ENCODE measurements around the gene BICDL2. TPM values are rescaled to one million over a fixed set of nuclear protein-coding genes. Genes with fewer than 3 reads are reported as not detected.

BICDL2 gene
- total RNA-seq, 1 experiment from 2014 or later = 0.36 TPM

DNA sequence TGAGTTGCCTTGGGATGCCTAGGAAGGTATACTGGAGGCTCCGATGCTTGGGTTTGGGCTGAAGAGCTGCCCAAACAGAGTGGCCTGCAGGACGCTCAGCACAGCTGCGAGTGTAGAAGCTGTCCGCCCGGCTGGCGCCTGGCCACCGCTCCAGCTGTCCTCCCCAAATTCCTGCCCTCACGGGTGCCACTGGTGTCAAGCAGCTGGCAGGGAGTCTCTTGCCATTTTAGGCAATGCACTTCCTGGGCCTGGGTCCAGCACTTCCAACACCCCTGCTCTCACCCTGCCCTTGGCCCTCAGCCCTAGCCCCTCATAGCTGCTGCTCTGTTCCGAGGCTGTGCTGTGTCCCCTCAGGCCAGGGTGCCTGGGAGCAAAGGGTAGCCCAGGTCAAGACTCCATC, 51.3 kb downstream of the BICDL2 start:
- DNase-seq (ENCODE audit: low read depth) = no peak

DNA sequence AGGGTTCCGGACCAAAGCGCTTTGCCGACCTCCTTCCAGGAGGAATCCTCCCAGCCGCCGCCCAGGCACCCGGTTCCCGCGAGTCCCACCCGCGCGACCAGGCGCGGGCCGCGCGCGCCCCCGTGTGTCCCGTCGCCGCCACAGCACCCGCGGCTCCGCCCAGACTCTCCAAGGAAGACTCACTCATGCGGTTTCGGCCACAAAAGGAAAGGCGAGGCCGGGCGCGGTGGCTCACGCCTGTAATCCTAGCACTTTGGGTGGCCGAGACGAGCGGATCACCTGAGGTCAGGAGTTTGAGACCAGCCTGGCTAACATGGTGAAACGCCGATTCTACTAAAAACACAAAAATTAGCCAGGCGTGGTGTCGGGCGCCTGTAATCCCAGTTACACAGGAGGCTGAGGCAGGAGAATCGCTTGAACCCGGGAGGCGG, 53.0 kb downstream of the BICDL2 start:
- peak; percentile 76 for DNase-seq (ENCODE audit: low read depth)

DNA sequence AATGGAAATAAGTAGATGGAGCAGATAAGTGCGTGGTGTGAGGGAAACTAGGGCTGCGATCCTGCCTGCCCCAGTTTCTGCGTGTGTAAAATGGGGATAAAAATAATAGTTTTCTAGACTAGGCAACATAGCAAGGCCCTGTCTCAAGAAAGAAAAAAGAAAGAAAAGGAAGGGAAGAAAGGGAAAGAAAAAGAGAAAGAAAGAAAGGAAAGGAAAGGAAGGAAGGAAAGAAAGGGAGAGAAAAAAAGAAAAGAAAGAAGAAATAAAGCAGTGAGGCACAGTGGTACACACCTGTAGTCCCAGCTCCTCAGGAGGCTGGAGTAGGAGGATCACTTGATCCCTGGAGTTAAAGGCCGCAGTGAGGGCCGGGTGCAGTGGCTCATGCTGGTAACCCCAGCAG, 54.3 kb downstream of the BICDL2 start:
- DNase-seq (ENCODE audit: low read depth) = no peak

DNA sequence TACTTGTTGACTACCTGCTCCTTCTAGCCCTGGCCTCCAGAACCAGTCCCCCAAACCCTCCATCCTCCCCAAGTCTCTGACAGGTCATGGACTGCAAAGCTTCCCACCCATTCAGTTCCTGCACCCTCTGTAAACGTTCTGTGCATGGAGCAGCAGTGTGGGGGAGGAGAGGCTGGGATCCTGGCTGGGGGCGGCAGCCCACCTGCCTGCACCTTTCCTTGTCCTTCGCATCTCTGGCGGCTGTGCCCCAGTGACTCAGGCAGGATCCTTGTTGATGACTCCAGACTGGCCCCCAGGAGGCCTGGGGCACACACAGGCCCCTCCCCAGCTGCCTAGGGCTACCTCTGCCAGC, 54.9 kb downstream of the BICDL2 start:
- no peak for DNase-seq (ENCODE audit: low read depth)

DNA sequence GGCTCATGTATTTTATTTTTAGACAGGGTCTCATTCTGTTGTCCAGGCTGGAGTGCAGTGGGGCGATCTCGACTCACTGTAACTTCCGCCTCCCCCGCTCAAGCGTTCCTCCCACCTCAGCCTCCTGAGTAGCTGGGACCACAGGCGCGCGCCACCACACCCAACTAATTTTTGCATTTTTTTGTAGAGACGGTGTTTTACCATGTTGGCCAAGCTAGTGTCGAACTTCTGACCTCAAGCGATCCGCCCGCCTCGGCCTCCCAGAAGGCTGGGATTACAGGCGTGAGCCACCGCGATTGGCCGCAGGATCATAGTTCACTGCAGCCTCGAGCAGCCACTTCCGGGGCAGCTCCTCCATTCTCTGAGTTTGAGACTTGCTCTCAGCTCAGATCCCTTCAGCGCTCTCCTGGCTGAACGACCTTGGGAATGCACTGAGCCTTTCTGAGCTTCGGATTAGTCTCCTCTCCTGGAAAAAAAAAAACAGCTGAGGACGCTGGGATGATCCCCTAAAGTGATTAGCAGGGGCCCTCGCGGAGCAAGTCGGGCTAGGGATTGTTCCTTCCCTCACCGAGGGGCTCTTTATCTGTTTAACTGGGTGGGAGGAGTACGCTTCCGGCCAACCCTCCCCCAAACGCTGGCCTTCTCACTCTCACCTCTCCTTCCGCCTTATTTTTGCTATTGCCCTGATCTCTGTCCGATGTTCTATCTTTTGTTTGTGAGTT, 55.4 kb downstream of the BICDL2 start:
- no peak for DNase-seq (ENCODE audit: low read depth)

DNA sequence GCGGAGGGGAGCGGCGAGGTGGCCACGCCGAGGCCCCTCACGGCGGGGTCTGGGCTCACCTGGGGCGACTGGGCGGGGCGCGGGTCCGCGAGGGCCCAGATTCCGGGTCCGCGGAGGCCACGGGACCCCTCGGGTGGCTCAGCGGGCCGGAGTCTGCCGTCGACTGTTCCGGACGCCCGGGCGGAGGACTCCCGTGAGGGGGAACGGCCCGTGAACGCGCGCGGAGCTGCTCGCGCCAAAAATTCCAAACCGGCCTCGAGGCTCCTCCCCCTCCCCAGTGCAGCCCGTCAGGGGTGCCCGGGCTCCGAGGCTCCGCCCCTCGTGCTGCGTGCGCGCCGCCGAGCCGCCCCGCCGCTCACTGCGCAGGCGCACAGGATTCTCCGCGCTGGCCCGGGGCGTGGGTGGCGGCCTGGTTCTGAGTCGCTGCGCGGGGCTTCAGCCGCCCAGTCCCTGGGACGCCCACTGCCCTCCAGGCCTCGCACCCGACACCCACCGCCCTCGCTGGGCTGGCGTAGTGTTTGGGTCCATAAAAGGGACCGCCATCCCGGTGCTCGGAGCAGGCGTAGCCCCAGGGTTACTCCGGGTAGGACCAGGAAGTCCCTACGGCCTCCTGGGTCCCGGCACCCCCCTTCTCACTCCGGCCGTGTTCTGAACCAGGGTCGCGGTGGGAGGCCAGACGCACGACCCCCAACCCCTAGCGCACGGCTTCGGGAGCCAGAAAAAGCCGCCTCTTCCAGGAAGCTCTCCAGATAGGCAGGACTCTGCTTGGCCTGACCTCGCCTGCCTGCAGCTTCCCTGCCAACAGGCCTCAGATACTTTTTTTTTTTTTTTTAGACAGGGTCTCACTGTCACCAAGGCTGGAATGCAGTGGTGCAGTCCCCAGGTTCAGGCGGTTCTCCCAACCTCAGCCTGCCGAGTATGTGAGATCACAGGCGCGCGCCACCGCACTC, 56.2 kb downstream of the BICDL2 start, which contains the start of gene PKMYT1:
TSS of gene PKMYT1 (minus strand) at position 220 of the 950 bp plus-strand sequence. CDS start 789 bp downstream, outside the sequence.
- peak; percentile 81 for DNase-seq (ENCODE audit: low read depth)

DNA sequence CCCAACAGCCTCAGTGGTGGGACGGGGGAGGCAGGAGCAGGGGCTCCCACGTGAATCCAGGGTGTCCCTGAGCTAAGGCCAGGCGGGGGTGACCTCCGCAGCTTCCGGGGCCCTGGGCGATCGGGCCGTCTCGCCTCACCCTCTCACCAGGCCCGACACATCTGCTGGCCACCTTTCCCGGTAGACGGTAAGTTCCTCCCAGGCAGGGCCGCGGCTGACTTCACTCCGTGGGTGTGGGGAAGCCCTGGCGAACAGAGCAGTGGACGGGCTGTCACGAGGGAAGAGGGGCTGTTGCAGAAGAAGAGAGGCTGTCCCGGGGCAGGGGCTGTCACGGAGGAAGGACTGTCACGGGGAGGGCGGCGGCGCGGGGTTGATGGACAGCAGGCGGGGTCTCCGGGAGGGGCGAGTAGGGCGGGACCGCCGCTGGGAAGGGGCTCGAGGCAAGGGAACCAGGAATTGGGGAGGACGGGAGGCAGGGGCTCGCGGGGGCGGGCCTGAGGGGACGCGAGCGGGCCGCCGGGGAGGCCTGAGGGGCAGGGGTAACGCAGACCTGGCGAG, 57.0 kb downstream of the BICDL2 start:
- DNase-seq (ENCODE audit: low read depth) = no peak

Other genes starting within 250 kb of the BICDL2 start
- not detected in 2 replicates for gene PRSS33, start 249.4 kb downstream of the BICDL2 start, total RNA-seq (2014; rRNA removed; shearing (Covaris generic))
- not detected in 2 replicates for gene PRSS41, start 238.5 kb downstream of the BICDL2 start, total RNA-seq (2014; rRNA removed; shearing (Covaris generic))
- gene PRSS21, start 219.7 kb downstream of the BICDL2 start, total RNA-seq (2014; rRNA removed; shearing (Covaris generic)) = not detected in 2 replicates
- gene ZG16B, start 206.6 kb downstream of the BICDL2 start, total RNA-seq (2014; rRNA removed; shearing (Covaris generic)) = 0.88 and 1.2 TPM in 2 replicates
- 0.72 and 0.78 TPM in 2 replicates for gene PRSS22, start 178.8 kb downstream of the BICDL2 start, total RNA-seq (2014; rRNA removed; shearing (Covaris generic))
- 70.4 and 91.8 TPM in 2 replicates for gene FLYWCH2, start 153.7 kb downstream of the BICDL2 start, total RNA-seq (2014; rRNA removed; shearing (Covaris generic))
- gene FLYWCH1, start 125.0 kb downstream of the BICDL2 start, total RNA-seq (2014; rRNA removed; shearing (Covaris generic)) = 7.9 and 13.5 TPM in 2 replicates
- gene KREMEN2, start 72.7 kb downstream of the BICDL2 start, total RNA-seq (2014; rRNA removed; shearing (Covaris generic)) = 0.24 and 0.49 TPM in 2 replicates
- 9.5 and 11.4 TPM in 2 replicates for gene PAQR4, start 67.6 kb downstream of the BICDL2 start, total RNA-seq (2014; rRNA removed; shearing (Covaris generic))
- gene PKMYT1, start 56.5 kb downstream of the BICDL2 start, total RNA-seq (2014; rRNA removed; shearing (Covaris generic)) = 27.3 and 33.5 TPM in 2 replicates
- gene CLDN9, start 24.0 kb downstream of the BICDL2 start, total RNA-seq (2014; rRNA removed; shearing (Covaris generic)) = not detected in 2 replicates
- not detected in 2 replicates for gene CLDN6, start 18.8 kb downstream of the BICDL2 start, total RNA-seq (2014; rRNA removed; shearing (Covaris generic))
- 184 and 304 TPM in 2 replicates for gene TNFRSF12A, start 16.6 kb downstream of the BICDL2 start, total RNA-seq (2014; rRNA removed; shearing (Covaris generic))
- gene HCFC1R1, start 13.0 kb downstream of the BICDL2 start, total RNA-seq (2014; rRNA removed; shearing (Covaris generic)) = 21.7 and 38.6 TPM in 2 replicates
- gene THOC6, start 12.9 kb downstream of the BICDL2 start, total RNA-seq (2014; rRNA removed; shearing (Covaris generic)) = 16.1 and 20.8 TPM in 2 replicates
- under 0.01 TPM in 1 of 2 replicates, not detected in the other for gene MMP25, start 9.6 kb upstream of the BICDL2 start, total RNA-seq (2014; rRNA removed; shearing (Covaris generic))
- gene IL32, start 28.7 kb upstream of the BICDL2 start, total RNA-seq (2014; rRNA removed; shearing (Covaris generic)) = 24.9 and 33.1 TPM in 2 replicates
- not detected in 2 replicates for gene ZSCAN10, start 62.4 kb upstream of the BICDL2 start, total RNA-seq (2014; rRNA removed; shearing (Covaris generic))
- gene ZNF205, start 75.6 kb upstream of the BICDL2 start, total RNA-seq (2014; rRNA removed; shearing (Covaris generic)) = 8.8 and 9.3 TPM in 2 replicates
- 1.6 and 2.0 TPM in 2 replicates for gene ZNF213, start 98.1 kb upstream of the BICDL2 start, total RNA-seq (2014; rRNA removed; shearing (Covaris generic))
- 0.36 TPM in 1 of 2 replicates, not detected in the other for gene OR1F1, start 151.3 kb upstream of the BICDL2 start, total RNA-seq (2014; rRNA removed; shearing (Covaris generic))
- 9.8 and 14.9 TPM in 2 replicates for gene ZNF200, start 198.2 kb upstream of the BICDL2 start, total RNA-seq (2014; rRNA removed; shearing (Covaris generic))
- gene MEFV, start 219.7 kb upstream of the BICDL2 start, total RNA-seq (2014; rRNA removed; shearing (Covaris generic)) = 4.3 and 4.8 TPM in 2 replicates
- gene ZNF263, start 246.5 kb upstream of the BICDL2 start, total RNA-seq (2014; rRNA removed; shearing (Covaris generic)) = 19.8 and 28.6 TPM in 2 replicates